ENCODE measurements around the gene ZDBF2. TPM values are rescaled to one million over a fixed set of nuclear protein-coding genes. Genes with fewer than 3 reads are reported as not detected.

Gene ZDBF2
- total and polyA plus RNA-seq, 2 donors (not counting 1 experiment from before 2014, with no cell fraction given): 1.8 to 16.5 TPM

DNA sequence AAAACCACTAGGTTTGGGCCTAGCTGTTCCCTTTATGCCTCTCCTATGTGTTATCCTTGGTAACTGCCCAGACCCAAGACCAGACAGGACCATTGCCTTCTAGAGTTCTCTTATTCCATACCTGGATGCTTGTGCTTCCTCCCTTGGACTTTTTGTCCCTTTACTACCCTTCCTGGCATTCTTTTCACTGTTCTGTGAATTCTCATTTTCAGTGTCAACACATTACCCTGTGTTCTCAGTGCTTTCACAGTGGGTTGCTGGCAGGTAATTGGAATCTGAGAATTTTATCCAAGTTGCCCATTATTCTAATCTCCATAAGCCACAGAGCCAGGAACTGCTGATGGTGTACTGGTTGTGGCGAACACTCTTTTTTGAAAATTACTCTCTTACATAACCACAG is 41.7 kb downstream of the ZDBF2 start:
- POLR2A ChIA-PET: no interaction called here
- H3K27ac Mint-ChIP-seq: no peak overlapping the region

DNA sequence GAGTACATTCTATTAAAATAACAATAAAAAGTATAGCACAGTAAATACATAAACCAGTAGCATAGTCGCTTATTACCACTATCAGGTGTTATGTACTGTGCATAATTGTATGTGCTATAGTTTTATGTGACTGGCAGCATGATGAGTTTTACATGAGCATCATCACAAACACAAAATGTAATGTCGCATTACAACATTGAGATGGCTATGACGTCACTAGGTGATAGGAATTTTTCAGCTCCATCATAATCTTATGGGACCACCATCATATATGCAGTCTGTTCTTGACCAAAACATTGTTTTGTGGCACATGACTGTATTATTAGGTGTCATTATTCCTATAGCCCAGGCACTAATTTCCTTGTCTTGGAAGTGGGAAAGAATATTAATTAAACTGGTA is 48.6 kb downstream of the ZDBF2 start:
- intact Hi-C loops (cut with micrococcal nuclease): no loop called here
- CTCF ChIA-PET: no interaction called here
- H3K9ac ChIP-seq (ENCODE audit: low read length): no peak overlapping the region
- Mint-ChIP-seq H3K4me1 (no peaks in the 10 kb centered on the region), H3K9me3 (ENCODE audit: insufficient read depth) (peaks cover 4% of the 10 kb centered on the region), H3K27me3 (peaks cover 3% of the 10 kb centered on the region), H3K4me3 (no peak overlapping the region), H3K27ac (no peak overlapping the region)
- peaks cover 1 to 8% (median 3%) of the 10 kb centered on the region in 3 donors for H3K9me3 ChIP-seq (ENCODE audit: control extremely low read depth in 1 of 3, control insufficient read depth in 2 of 3, insufficient read depth in 1 of 3, low read length in 2 of 3)
- no CpG with 5 or more reads among the region's 3 CpGs for WGBS (ENCODE audit: insufficient coverage)
- H2AFZ ChIP-seq (ENCODE audit: insufficient read depth, low read depth, low read length, poor library complexity, severe bottlenecking): no peak overlapping the region
- no peak for DNase-seq
- no peak overlapping the region for H3K4me3 ChIP-seq (ENCODE audit: control extremely low read depth in 1 of 5, extremely low read depth in 1 of 5, insufficient read depth in 1 of 5, low read depth in 2 of 5, low read length in 4 of 5)
- ATAC-seq (ENCODE audit: low read depth): no peak
- H3K27me3 ChIP-seq (replicated peaks in 1 of 4; ENCODE audit: control extremely low read depth in 1 of 4, control insufficient read depth in 3 of 4, insufficient read depth in 4 of 4, low read length in 3 of 4): no peaks in the 10 kb centered on the region
- TF ChIP-seq, protein P1, sequence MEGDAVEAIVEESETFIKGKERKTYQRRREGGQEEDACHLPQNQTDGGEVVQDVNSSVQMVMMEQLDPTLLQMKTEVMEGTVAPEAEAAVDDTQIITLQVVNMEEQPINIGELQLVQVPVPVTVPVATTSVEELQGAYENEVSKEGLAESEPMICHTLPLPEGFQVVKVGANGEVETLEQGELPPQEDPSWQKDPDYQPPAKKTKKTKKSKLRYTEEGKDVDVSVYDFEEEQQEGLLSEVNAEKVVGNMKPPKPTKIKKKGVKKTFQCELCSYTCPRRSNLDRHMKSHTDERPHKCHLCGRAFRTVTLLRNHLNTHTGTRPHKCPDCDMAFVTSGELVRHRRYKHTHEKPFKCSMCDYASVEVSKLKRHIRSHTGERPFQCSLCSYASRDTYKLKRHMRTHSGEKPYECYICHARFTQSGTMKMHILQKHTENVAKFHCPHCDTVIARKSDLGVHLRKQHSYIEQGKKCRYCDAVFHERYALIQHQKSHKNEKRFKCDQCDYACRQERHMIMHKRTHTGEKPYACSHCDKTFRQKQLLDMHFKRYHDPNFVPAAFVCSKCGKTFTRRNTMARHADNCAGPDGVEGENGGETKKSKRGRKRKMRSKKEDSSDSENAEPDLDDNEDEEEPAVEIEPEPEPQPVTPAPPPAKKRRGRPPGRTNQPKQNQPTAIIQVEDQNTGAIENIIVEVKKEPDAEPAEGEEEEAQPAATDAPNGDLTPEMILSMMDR (IDR thresholded peaks at IDR 0.05): no peak
- no peak for TF ChIP-seq EZH2 (IDR thresholded peaks at IDR 0.05; ENCODE audit: borderline replicate concordance, insufficient read depth, low read depth, low read length, poor library complexity, severe bottlenecking)
- no peaks in the 10 kb centered on the region for H3K36me3 ChIP-seq (replicated peaks in 1 of 2; ENCODE audit: control extremely low read depth in 1 of 2, control insufficient read depth in 1 of 2, extremely low read depth in 1 of 2, insufficient read depth in 2 of 2, low read length in 1 of 2)
- no peaks in the 10 kb centered on the region for H3K79me2 ChIP-seq (ENCODE audit: control insufficient read depth, insufficient read depth, low read length)
- H4K20me1 ChIP-seq (ENCODE audit: control insufficient read depth, insufficient read depth, low read length, poor library complexity, severe bottlenecking): no peaks in the 10 kb centered on the region
- no peak overlapping the region for H3K27ac ChIP-seq (ENCODE audit: low read length in 2 of 2)
- POLR2A ChIA-PET: no interaction called here
- no peak overlapping the region for H3K4me2 ChIP-seq (replicated peaks; ENCODE audit: low read depth, low read length, poor library complexity, severe bottlenecking)
- no peaks in the 10 kb centered on the region for H3K4me1 ChIP-seq (ENCODE audit: control insufficient read depth in 2 of 2, insufficient read depth in 2 of 2, low read length in 2 of 2)

More for the DNA sequence above, 41.7 kb downstream of the ZDBF2 start:
- no peaks in the 10 kb centered on the region for H3K27me3 Mint-ChIP-seq
- TF ChIP-seq EZH2 (IDR thresholded peaks at IDR 0.05; ENCODE audit: borderline replicate concordance, insufficient read depth, low read depth, low read length, poor library complexity, severe bottlenecking): no peak
- TF ChIP-seq, protein P1 (IDR thresholded peaks at IDR 0.05): no peak
- peaks cover 4% of the 10 kb centered on the region for H3K9me3 Mint-ChIP-seq (ENCODE audit: insufficient read depth)
- ATAC-seq (ENCODE audit: low read depth) (no peak), DNase-seq (no peak)
- WGBS (ENCODE audit: insufficient coverage): no CpG with 5 or more reads among the region's 1 CpG
- no peak overlapping the region for H2AFZ ChIP-seq (ENCODE audit: insufficient read depth, low read depth, low read length, poor library complexity, severe bottlenecking)
- no peak overlapping the region for H3K9ac ChIP-seq (ENCODE audit: low read length)
- peaks cover 1 to 8% (median 3%) of the 10 kb centered on the region in 3 donors for H3K9me3 ChIP-seq (ENCODE audit: control extremely low read depth in 1 of 3, control insufficient read depth in 2 of 3, insufficient read depth in 1 of 3, low read length in 2 of 3)
- no peaks in the 10 kb centered on the region for H3K4me1 ChIP-seq (ENCODE audit: control insufficient read depth in 2 of 2, insufficient read depth in 2 of 2, low read length in 2 of 2)
- intact Hi-C loops (cut with micrococcal nuclease): no loop called here
- CTCF ChIA-PET: no interaction called here
- H3K4me2 ChIP-seq (replicated peaks; ENCODE audit: low read depth, low read length, poor library complexity, severe bottlenecking): no peak overlapping the region
- H3K79me2 ChIP-seq (ENCODE audit: control insufficient read depth, insufficient read depth, low read length): no peaks in the 10 kb centered on the region
- H3K27me3 ChIP-seq (replicated peaks in 1 of 4; ENCODE audit: control extremely low read depth in 1 of 4, control insufficient read depth in 3 of 4, insufficient read depth in 4 of 4, low read length in 3 of 4): no peaks in the 10 kb centered on the region
- no peaks in the 10 kb centered on the region for H3K36me3 ChIP-seq (replicated peaks in 1 of 2; ENCODE audit: control extremely low read depth in 1 of 2, control insufficient read depth in 1 of 2, extremely low read depth in 1 of 2, insufficient read depth in 2 of 2, low read length in 1 of 2)
- H3K27ac ChIP-seq (ENCODE audit: low read length in 2 of 2): no peak overlapping the region
- H3K4me3 ChIP-seq (ENCODE audit: control extremely low read depth in 1 of 5, extremely low read depth in 1 of 5, insufficient read depth in 1 of 5, low read depth in 2 of 5, low read length in 4 of 5): no peak overlapping the region
- no peaks in the 10 kb centered on the region for H3K4me1 Mint-ChIP-seq
- no peak overlapping the region for H3K4me3 Mint-ChIP-seq
- H4K20me1 ChIP-seq (ENCODE audit: control insufficient read depth, insufficient read depth, low read length, poor library complexity, severe bottlenecking): no peaks in the 10 kb centered on the region

Data from B cell (primary cell).